NCI-H2107 treated with DMSO at 0.1 percent for 48 hours (cell line): ENCODE results near the gene ACCSL.

Experiments used
- DNase-seq: peaks from one replicate; lab custom pipeline; 2025; ENCODE audit not compliant: unreplicated experiment; lab: John Stamatoyannopoulos, UW

The ACCSL gene

GRCh38 chr11:44047931-44048431, at the start of gene ACCSL:
Gene ACCSL, plus strand, starts transcription at chr11:44047981. Its CDS starts 56 bp downstream, at chr11:44048037.
- no peak for DNase-seq

GRCh38 chr11:43998308-43998707, 49.5 kb upstream of the ACCSL start:
- no peak for DNase-seq

GRCh38 chr11:44000731-44001130, 47.0 kb upstream of the ACCSL start:
- no peak for DNase-seq

GRCh38 chr11:44002191-44003093, 45.3 kb upstream of the ACCSL start:
- DNase-seq, result no peak

DNA sequence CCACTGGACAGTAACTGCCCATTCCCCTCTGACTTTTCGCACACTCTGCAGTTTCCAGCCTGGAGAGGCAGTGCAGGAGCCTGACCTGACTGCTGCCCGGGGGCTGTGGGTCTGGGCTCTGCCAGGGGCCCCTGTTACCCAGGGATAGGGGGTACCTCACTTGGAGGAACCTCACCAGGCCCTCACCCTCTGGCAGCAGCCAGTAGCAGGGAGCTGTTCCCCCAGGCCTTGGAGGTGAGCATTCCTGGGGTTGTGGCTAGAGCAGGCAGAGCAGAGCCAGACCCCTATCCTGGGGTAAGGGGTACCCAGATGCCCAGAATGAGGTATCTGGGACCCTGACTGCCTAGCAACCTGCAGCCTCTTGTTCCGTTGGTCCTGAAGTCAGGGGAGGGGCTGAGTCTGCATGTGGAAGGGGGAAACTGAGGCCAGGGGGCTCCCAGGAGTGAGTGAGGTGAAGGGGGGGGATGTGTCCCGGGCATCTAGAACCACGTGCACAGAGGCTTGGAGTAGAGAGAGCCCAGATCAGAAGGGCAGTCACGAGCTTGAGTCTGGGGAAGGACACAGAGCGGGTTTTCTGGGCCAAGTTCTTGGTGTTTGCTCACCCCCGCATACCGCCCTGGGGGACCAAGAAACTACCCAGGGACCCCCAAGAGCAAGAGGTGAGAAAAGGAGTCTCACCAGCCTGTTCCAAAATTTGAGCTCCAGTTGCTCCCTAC, 43.9 kb upstream of the ACCSL start:
- DNase-seq, result no peak

DNA sequence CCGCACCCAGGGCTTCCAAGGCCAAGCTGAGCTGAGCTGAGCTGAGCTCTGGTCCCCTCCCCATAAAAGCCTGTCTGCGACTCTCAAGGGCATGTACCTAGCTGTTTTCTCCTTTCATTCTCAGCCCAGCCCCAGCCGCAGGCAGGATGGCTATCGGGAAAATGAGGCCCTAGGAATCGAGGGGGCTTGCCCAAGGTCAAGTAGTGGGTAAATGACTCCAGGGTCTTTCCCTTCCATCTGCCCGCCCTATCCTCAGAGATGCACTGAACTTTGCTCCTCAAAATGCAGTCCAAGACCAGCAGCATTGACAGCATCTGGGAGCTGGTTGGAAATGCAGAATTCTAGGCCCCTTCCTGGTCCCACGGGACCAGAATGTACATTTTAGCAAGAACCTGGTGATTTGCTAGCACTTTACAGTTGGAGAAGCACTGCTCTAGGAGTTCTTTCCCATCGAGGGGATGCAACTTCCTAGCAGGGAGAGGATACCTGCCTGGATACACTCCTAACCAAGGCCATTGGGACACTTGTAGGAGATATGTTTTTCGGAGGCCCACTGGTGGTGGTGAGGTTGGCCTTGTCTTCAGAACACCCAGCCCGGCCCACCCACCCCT, 43.2 kb upstream of the ACCSL start:
- no peak for DNase-seq

DNA sequence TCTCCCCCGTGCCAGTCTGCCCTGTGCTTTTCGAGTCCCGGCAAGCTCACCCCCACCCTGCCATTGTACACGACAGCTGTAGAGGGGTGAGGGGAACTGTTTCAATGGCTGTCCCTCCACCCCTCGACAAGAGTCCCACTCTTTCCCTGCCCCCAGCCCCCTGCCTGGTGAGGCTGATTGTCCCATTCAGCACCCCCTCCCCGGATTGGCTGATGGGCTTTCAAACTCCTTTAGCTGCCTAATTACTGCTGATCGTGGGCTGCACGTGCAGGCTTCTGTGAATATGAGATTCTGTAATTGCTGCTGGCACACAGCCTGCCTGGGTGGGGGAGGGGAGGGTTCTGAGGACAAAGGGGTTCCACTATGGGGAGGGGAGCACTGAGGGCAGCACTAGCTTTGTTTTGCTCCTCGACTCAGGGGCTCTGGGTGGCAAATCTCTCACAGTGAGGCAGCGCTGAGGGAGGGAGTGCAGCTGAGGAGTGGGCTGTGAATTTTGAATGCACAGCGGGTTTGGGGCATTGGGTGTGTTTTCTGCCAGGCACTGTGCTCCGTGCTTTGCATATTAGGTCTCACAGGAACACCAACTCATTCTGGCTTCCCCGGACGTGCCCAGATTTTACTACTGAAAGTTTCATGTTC, 42.6 kb upstream of the ACCSL start:
- peak; percentile 73 for DNase-seq

DNA sequence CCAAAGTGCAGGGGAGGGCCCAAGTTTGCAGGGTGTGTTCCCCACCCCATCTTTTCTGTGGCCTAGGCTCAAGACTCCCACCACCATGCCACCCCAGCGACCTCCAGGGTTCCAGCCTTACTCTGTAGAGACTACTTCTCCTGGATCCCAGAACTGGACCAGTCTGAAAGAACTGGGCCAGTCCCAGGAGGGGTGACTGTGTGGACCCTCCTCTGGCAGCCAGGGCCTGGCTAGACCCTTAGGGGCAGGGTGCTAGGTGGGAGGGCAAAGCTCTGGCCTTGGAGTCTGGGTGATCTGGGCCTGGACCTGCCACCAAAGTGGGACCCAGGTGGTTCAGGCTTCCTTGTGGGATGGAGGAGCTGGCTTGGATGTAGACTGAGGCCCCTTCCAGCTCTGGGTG, 41.8 kb upstream of the ACCSL start:
- no peak for DNase-seq

DNA sequence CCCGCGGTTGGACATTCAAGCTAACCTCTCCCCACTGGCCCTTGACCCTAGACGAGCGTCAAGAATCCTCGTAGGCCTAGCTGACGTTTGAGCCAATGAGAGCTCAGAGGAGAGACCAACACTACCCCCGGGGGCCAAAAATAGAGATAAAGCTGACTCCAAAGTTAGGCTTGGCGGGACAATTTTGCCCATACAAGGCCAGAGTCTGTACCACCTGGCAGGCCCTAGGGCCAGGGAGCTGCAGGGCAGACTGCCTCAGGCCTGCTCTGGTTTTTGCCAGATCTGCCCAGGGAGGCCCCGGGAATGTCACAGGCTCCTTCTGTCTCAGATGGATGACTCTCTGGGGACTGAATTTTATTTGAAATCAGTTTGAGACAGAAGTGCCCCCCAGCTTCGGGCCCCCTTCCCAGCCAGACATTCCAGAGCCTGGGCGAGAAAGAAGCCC, 40.8 kb upstream of the ACCSL start:
- no peak for DNase-seq

- no peak for DNase-seq
These were observed 40.2 kb upstream of the ACCSL start for GRCh38 chr11:44007481-44008087.

DNA sequence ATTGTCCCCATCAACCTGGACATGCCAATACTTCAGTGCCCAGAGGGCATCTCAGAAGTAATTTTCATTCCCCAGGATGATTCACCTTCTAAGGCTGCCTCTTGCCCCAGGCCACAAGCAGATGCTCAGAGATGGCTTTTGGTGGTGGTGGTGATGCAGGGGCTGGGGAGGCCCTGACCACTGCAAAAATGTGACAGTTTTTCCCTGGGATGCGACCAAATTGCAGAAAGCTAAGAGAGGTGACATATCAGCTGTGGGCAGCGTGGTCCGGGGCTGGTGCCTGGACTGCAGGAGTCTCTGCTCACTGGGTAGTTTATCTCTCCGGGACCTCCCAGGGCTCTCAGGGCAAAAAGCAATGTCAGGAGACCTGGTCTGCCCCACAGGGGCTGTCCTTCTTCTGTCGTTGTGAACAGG, 39.7 kb upstream of the ACCSL start:
- no peak for DNase-seq

GRCh38 chr11:44008698-44009097, 39.1 kb upstream of the ACCSL start:
- DNase-seq, result no peak

GRCh38 chr11:44010789-44011251, 37.0 kb upstream of the ACCSL start:
- DNase-seq, result no peak

- no peak for DNase-seq
These were observed 36.0 kb upstream of the ACCSL start for GRCh38 chr11:44011797-44012196.

- no peak for DNase-seq
These were observed 32.7 kb upstream of the ACCSL start for GRCh38 chr11:44014968-44015623.

DNA sequence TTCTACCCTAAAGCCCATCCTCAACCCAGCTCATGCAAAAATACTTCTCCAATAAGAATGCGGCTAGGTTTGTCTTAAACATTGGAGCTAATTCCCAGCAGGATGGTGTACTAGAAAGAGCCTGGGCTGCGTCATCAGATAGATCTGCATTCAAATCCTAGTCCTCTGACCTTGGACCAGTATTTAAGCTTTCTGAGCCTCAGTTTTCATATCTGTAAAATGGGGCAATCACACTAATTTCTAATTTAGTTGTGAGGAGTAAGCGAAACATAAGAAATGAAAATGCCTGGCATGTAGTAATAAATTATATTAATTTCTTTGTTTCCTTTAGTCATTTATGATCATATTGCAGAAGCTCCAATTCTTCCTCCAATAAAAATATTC, 32.2 kb upstream of the ACCSL start:
- no peak for DNase-seq

GRCh38 chr11:44016131-44016530, 31.6 kb upstream of the ACCSL start:
- DNase-seq, result no peak

GRCh38 chr11:44016546-44017442, 31.0 kb upstream of the ACCSL start:
- no peak for DNase-seq
